AG04449 (cell line): Measurements from ENCODE around the gene NXNL1.

Source experiments
- CTCF ChIA-PET: fragments of 350-600 bp; formaldehyde crosslinking; extraction: SDS; loops from one replicate; lab custom pipeline; 2021; ENCODE audit warnings: antibody characterized with exemption; lab: Yijun Ruan, JAX
- POLR2A ChIA-PET: fragments of 400-600, 350-600 bp; formaldehyde crosslinking; extraction: SDS; loops from one replicate; lab custom pipeline; 2020; ENCODE audit warnings: antibody characterized with exemption, inconsistent platforms; lab: Yijun Ruan, JAX
- DNase-seq: peaks from one replicate; pipeline ENCODE4 v3.0.0-alpha.2; 2010; ENCODE audit warnings: low read depth, low spot score
- H3K4me3 ChIP-seq: 2 replicates; pipeline ENCODE4 v1.5.1; 2011; ENCODE audit warnings: low read depth, mild to moderate bottlenecking, control low read depth, low read length
- TF ChIP-seq, protein P1 (sequence below): IDR thresholded peaks from one replicate; pipeline ENCODE4 v1.5.1; 2011; ENCODE audit warnings: mild to moderate bottlenecking, moderate library complexity, low read length, control low read depth, inconsistent platforms; ENCODE audit not compliant: insufficient read depth; ENCODE audit errors: missing control alignments

The NXNL1 gene

DNA sequence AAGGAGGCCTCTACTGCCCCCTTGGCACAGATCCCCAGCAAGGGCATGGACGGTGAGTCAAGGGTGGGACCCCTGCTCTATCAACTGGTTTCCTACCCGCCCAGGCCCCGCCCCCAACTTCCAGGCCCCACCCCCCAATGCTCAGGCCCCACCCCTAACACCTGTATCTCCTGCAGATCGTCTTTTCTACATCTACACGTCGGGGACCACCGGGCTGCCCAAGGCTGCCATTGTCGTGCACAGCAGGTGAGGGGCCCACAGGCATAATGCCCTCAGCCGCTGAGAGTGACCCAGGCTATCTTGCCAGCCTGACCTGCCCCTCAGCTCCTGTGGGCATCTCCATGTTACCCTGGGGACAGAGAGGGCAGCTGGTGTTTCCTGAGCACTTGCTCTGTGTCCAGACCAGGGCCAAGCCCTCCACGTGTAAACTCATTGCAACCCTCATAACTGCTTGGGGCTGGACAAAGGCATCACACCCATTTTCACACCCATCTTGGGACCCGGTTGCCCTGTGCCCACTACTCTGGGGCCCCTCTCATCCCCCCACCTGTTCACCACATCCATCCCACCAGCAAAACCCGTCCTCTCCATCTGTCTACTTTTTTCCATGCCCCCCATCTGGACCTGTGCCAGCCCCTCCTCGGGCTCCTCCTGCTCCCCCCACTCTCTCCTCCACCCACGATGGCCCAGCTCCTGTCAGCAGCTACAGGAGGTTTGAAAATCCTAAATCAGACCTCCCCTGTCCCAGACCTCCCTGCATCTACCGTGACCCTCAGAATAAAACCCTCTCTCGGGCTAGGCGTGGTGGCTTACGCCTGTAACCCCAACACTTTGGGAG, 26.8 kb upstream of the NXNL1 start:
- CTCF ChIA-PET: interaction anchor here (3.7 kb wide), 1 partner anchor 9 kb away, joined by 13 read pairs; no protein-coding TSS in a partner anchor
- no peak overlapping the region for H3K4me3 ChIP-seq
- no peak for DNase-seq
- TF ChIP-seq, protein P1, sequence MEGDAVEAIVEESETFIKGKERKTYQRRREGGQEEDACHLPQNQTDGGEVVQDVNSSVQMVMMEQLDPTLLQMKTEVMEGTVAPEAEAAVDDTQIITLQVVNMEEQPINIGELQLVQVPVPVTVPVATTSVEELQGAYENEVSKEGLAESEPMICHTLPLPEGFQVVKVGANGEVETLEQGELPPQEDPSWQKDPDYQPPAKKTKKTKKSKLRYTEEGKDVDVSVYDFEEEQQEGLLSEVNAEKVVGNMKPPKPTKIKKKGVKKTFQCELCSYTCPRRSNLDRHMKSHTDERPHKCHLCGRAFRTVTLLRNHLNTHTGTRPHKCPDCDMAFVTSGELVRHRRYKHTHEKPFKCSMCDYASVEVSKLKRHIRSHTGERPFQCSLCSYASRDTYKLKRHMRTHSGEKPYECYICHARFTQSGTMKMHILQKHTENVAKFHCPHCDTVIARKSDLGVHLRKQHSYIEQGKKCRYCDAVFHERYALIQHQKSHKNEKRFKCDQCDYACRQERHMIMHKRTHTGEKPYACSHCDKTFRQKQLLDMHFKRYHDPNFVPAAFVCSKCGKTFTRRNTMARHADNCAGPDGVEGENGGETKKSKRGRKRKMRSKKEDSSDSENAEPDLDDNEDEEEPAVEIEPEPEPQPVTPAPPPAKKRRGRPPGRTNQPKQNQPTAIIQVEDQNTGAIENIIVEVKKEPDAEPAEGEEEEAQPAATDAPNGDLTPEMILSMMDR: no peak
- POLR2A ChIA-PET: interaction anchor here (0.6 kb wide), 1 partner anchor 11 kb away, joined by 3 read pairs; no protein-coding TSS in a partner anchor

DNA sequence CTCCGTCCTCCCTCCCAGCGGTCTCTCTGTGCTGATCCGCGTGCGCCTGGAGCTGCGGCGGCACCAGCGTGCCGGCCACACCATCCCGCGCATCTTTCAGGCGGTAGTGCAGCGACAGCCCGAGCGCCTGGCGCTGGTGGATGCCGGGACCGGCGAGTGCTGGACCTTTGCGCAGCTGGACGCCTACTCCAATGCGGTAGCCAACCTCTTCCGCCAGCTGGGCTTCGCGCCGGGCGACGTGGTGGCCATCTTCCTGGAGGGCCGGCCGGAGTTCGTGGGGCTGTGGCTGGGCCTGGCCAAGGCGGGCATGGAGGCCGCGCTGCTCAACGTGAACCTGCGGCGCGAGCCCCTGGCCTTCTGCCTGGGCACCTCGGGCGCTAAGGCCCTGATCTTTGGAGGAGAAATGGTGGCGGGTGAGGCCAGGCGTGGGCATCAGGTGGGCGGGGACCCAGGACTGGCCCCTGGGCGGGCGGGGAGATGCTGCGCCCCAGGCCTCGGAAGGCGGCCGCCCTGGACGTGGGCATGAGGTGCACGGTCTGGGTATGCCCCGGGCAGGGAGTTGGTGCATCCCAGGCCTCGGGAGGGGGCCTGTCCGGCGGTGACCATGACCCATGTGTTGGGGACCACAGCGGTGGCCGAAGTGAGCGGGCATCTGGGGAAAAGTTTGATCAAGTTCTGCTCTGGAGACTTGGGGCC, 26.0 kb upstream of the NXNL1 start:
- no peak for DNase-seq
- no peak overlapping the region for H3K4me3 ChIP-seq
- POLR2A ChIA-PET: no interaction called here
- TF ChIP-seq, protein P1: no peak
- CTCF ChIA-PET: interaction anchor here (3.7 kb wide), 1 partner anchor 10 kb away, joined by 13 read pairs; no protein-coding TSS in a partner anchor

DNA sequence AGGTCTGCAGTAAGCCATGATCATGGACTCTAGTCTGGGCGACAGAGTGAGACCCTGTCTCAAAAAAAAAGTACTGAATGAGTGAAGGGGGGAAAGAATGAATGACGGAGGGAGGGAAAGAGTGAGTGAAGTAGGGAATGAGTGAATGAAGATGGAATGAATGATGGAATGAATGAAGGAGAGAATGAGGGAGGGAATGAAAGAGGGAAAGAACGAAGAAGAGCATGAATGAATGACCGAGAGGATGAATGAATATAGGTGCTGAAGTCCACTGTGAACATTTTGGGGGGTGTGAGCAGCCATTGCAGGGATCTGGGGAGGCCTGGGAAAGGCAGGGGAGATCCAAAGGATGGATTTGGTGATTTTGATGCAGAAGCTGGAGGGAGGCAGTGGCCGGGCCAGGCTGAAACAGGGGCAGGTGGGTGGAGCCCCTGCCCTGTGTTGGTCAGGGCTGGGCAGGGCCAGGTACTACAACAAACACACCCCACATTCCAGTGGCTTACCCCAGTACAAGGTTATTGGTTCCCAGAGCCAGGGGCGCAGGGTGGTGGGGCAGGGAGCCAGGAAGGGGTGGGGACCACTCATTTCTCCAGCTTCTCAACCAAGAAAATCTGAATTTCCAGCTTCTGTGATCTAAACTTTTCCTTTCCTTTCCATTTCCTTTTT, 23.9 kb upstream of the NXNL1 start:
- CTCF ChIA-PET: interaction anchor here (0.8 to 3.7 kb wide), 2 partner anchors 10 to 12 kb away, joined by 3 to 13 read pairs; no protein-coding TSS in a partner anchor
- POLR2A ChIA-PET: no interaction called here
- no peak for DNase-seq
- TF ChIP-seq, protein P1: no peak
- no peak overlapping the region for H3K4me3 ChIP-seq

DNA sequence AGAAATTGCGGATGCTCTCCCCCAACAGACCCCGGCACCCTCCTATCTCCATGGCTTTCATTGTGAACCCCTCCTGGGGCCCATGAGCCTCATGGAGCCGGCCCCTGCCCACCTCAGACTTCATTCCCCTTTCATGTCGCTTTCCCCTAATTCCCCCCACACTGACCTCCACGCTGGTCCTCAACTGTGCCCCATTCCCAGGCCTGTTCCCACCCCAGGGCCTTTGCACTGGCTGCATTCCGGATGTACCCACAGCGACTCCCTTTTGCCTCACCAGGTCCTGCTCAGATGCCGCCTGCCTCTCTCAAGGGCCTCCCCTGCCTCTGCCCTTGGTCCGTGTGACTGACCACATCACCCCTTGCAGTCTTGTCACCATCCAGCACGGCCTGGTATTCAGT, 22.9 kb upstream of the NXNL1 start:
- CTCF ChIA-PET: interaction anchor here (3.8 kb wide), 1 partner anchor 13 kb away, joined by 25 read pairs; no protein-coding TSS in a partner anchor
- H3K4me3 ChIP-seq: no peak overlapping the region
- TF ChIP-seq, protein P1: no peak
- POLR2A ChIA-PET: no interaction called here
- DNase-seq: no peak

DNA sequence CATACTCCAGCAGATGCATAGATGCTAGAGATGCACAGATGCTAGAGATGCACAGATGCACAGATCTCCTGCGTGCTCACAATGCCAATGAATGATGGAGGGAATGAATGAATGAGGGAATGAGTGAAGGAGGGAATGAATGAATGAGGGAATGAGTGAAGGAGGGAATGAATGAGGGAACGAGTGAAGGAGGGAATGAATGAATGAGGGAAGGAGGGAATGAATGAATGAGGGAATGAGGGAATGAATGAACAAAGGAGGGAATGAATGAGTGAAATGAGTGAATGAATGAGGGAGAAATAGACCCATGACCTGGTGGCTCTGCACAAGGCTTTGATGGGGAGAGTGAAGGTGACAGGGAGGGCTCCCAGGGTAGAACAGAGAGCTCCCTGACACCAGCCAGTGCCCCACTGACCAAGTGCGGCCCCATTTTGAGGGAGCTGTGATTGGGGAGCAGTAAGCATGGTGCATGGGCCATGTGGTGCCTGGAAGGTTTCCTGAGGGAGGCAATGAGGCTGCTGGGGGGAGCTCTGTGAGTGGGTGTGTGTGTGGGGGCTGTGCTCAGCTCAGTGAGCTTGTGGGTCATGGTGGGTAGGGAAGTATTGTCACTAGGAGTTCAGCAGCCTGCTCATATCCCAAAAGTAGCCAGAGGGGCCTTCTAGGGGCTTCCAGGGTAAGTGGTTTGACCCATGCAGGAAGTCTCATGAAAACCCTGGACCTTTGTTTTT, 22.3 kb upstream of the NXNL1 start:
- DNase-seq: no peak
- ChIA-PET CTCF (interaction anchor here (3.8 kb wide), 1 partner anchor 13 kb away, joined by 25 read pairs; no protein-coding TSS in a partner anchor), POLR2A (no interaction called here)
- no peak overlapping the region for H3K4me3 ChIP-seq
- TF ChIP-seq, protein P1: no peak
